OCI-LY1 (cell line): ENCODE measurements around the gene LIAS.

Experiments used
- CTCF ChIP-seq: fragments of 200-600 bp; sonication (generic), shearing (Covaris generic); IDR thresholded peaks from 2 replicates; pipeline ENCODE4 v1.5.1; 2017; ENCODE audit warnings: mild to moderate bottlenecking, antibody characterized with exemption, low read length, moderate library complexity, mixed read lengths
- EZH2 ChIP-seq: fragments of 200-600 bp; sonication (generic), shearing (Covaris generic); IDR thresholded peaks from 2 replicates; pipeline ENCODE4 v1.8.0; 2017; ENCODE audit warnings: borderline replicate concordance, mixed run types, mild to moderate bottlenecking, antibody characterized with exemption, low read length, moderate library complexity, mixed read lengths

GRCh38 chr4:39467464-39467863 lies 8.6 kb downstream of the LIAS start:
- no peak for TF ChIP-seq CTCF
- TF ChIP-seq EZH2, result no peak
